Ovary (tissue), 9 donors: ENCODE data around the gene TRAPPC10. TPM values are rescaled to one million over a fixed set of nuclear protein-coding genes. Genes with fewer than 3 reads are reported as not detected.

Source experiments
- DNase-seq, 5 donors: peaks; one replicate each; pipeline ENCODE4 v3.0.0-alpha.2; 2019 to 2020
- H3K27ac ChIP-seq, 2 donors: fragments of 200-600 bp; one replicate each; pipeline versions ENCODE4 v1.5.1 to v1.8.0; 2019 to 2022
- H3K27me3 ChIP-seq: fragments of 200-600 bp; one replicate; pipeline ENCODE4 v1.8.0; 2022
- H3K36me3 ChIP-seq: fragments of 200-600 bp; sonication (generic); one replicate; pipeline ENCODE4 v1.5.1; 2019
- H3K4me1 ChIP-seq: one replicate; pipeline ENCODE4 v1.8.1; 2013; ENCODE audit warnings: mild to moderate bottlenecking, moderate library complexity; ENCODE audit not compliant: insufficient read depth
- H3K4me3 ChIP-seq: fragments of 200-600 bp; sonication (generic); one replicate; pipeline ENCODE4 v1.5.1; 2017
- H3K9me3 ChIP-seq, 2 donors: fragments of 200-600 bp in 1 of 2; sonication (generic) in 1 of 2; one replicate each; pipeline versions ENCODE4 v1.5.1 to v1.8.1; 2013 to 2019; ENCODE audit warnings: mild to moderate bottlenecking in 1 of 2, moderate library complexity in 1 of 2
- CTCF ChIP-seq, 3 donors: fragments of 450-650 bp in 2 of 3; fragments of 200-600 bp in 1 of 3; IDR thresholded peaks; one replicate each; pipeline versions ENCODE4 v1.5.1 to v1.8.0; 2016 to 2022; ENCODE audit warnings: antibody characterized with exemption in 3 of 3, mild to moderate bottlenecking in 1 of 3
- EP300 ChIP-seq: sonication (generic); formaldehyde crosslinking; IDR thresholded peaks from one replicate; pipeline ENCODE4 v1.6.1; 2017; ENCODE audit warnings: antibody characterized with exemption
- POLR2A ChIP-seq: fragments of 450-650 bp; IDR thresholded peaks from one replicate; pipeline ENCODE4 v1.6.1; 2017; ENCODE audit warnings: antibody characterized with exemption, mild to moderate bottlenecking, moderate library complexity
- whole genome bisulfite sequencing, 3 donors: extraction: QIAGEN DNeasy Blood & Tissue Kit in 1 of 3; methylation state at CpG; one replicate each; pipeline versions ENCODE4 v1.1.5 to v1.1.7; 2013 to 2017; 5-methylcytosine and 5-hydroxymethylcytosine counted together
- intact Hi-C, 4 donors: fragments of 100-400 bp; cut with DNase I; formaldehyde crosslinking; loops; one replicate each; pipeline versions ENCODE4 v1.11.0 to v1.15.1; 2022 to 2023
- polyA plus RNA-seq, 2 donors: library from polyadenylated mRNA; stranded (reverse); fragments of 200-250 nt in 1 of 2; fragments of 350-450 nt in 1 of 2; fragmentation: Illumina TruSeq in 1 of 2; extraction: RNeasy Lipid Tissue Mini Kit (QIAGEN cat#74804) in 1 of 2; gene quantifications; one replicate each; pipeline ENCODE4 v1.2.3, GENCODE V29; 2013 to 2014
- total RNA-seq, 7 donors: library from RNA; depleted of rRNA in 2 of 7; stranded (reverse); fragments of >200 nt in 2 of 7; fragmentation: NEBNext Ultra II Directional in 3 of 7; extraction: Animal tissue kit (Norgen Biotek cat#: 25700) in 3 of 7; gene quantifications; one replicate each; pipeline versions ENCODE4 v1.1.0 to v1.2.4, GENCODE V29; 2016 to 2023
- donor health status: DM: no; HTN: no; CAD: no; lungs with moderate emphysema.
- donor health status: DM: no; HTN: no; CAD: no.
- donor health status: Bipolar disorder and iron deficiency.
- donor health status: DM: yes; HTN: yes; CAD: no.
- donor health status: DM: no; HTN: no; CAD: no.
- donor health status: DM: yes; HTN: yes; CAD: no.

The TRAPPC10 gene
- total and polyA plus RNA-seq, 9 donors, result 7.9 to 30.1 (median 21.3) TPM

DNA sequence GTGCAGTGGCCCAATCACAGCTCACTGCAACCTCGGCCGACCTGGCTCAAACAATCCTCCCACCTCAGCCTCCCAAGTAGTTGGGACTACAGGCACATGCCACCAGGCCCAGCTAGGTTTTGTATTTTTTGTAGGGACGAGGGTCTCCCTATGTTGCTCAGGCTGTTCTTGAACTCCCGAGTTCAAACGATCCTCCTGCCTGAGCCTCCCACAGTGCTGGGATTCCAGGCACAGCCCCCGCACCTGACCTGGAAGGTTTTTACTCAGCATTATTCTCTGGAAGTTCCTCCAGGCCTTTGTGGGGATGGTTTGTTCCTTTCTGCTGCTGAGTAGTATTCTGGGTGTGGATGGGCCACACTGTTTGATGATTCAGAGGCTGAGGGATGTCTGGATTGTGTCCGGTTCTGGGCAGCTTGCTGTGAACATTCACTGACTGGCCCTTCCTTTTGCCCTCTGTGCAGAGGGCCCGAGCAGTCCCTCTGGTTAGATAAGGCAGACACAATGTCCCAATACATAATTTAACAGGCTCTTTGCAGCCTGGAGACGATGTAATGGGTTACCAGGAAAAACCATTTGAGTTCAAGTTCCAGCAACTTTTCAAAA is 6.0 kb upstream of the TRAPPC10 start:
- WGBS, 3 donors, result 15 to 22% (median 18%) methylated on average over 9 of the region's 9 CpGs
- Histone ChIP-seq H3K4me1 (peaks cover 3% of the 10 kb centered on the region), H3K27ac (no peak overlapping the region), H3K4me3 (no peak overlapping the region), H3K9me3 (no peaks in the 10 kb centered on the region), H3K36me3 (no peaks in the 10 kb centered on the region), H3K27me3 (no peaks in the 10 kb centered on the region)
- DNase-seq, result peak in 2 of 5 donors; percentile 41 to 50
- no peak for TF ChIP-seq CTCF (IDR thresholded peaks at IDR 0.05)
- no peak for TF ChIP-seq EP300
- intact Hi-C loops, result no loop called here

- intact Hi-C loops, result no loop called here
- 7 to 17% (median 16%) methylated on average over 8 of the region's 8 CpGs for WGBS, 3 donors
- TF ChIP-seq CTCF (IDR thresholded peaks at IDR 0.05), result no peak
- no peak for TF ChIP-seq EP300
- no peak for TF ChIP-seq POLR2A
- Histone ChIP-seq H3K36me3 (no peaks in the 10 kb centered on the region), H3K4me1 (peaks cover 3% of the 10 kb centered on the region), H3K27ac (no peak overlapping the region), H3K27me3 (no peaks in the 10 kb centered on the region), H3K4me3 (no peak overlapping the region), H3K9me3 (no peaks in the 10 kb centered on the region)
- peak in 2 of 5 donors; percentile 60 to 75 for DNase-seq
Measured at GRCh38 chr21:44006656-44007055, 5.5 kb upstream of the TRAPPC10 start.

DNA sequence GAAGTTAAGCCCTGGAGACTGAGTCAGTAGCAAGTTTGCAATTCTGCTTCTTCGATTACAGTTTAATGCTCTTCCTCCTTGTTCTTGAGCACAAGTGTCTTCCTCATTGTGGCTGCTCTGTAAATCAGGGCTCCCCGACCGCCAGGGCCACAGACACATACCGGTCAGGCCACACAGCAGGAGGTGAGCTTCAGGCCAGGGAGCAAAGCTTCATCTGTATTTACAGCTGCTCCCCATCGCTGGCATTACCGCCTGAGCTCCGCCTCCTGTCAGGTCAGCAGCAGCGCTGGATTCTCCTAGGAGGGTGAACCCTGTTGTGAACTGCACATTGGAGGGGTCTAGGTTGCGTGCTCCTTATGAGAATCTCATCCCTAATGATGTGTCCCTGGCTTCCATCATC is 1.7 kb upstream of the TRAPPC10 start:
- peak in 1 of 5 donors; percentile 40 for DNase-seq
- intact Hi-C loops, result loop anchor here in 1 of 4 donors (5.0 kb wide), 1 partner anchor 42 kb away; no protein-coding TSS in a partner anchor
- no peaks in the 10 kb centered on the region for H3K27me3 ChIP-seq
- H3K27ac ChIP-seq, result no peak overlapping the region
- no peaks in the 10 kb centered on the region for H3K36me3 ChIP-seq
- H3K4me1 ChIP-seq, result peaks cover 3% of the 10 kb centered on the region
- no peaks in the 10 kb centered on the region for H3K9me3 ChIP-seq
- WGBS, 3 donors, result 62 to 75% (median 67%) methylated on average over 9 of the region's 9 CpGs
- TF ChIP-seq CTCF (IDR thresholded peaks at IDR 0.05) (no peak), POLR2A (no peak), EP300 (no peak)
- H3K4me3 ChIP-seq, result no peak overlapping the region

DNA sequence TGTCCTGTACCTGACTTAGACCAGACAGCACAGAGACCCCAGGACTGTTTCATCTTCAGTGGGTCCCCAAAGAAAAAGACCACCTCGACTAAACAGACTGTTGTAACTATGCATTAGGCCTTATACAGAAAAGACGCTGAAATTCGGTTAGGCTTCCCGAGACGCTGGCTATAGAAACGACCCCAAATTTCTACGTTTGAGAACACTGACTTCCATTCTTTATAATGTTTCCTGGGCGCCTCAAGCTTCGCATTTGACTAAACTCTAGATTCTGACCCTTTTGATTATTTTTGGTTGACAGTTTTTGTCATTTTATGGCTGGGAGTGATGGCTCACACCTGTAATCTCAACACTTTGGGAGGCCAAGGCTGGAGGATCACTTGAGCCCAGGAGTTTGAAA is 986 bp upstream of the TRAPPC10 start:
- H3K27me3 ChIP-seq, result no peaks in the 10 kb centered on the region
- 74 to 83% (median 79%) methylated on average over 9 of the region's 9 CpGs for WGBS, 3 donors
- H3K9me3 ChIP-seq, result no peaks in the 10 kb centered on the region
- TF ChIP-seq POLR2A, result no peak
- no peak for TF ChIP-seq CTCF (IDR thresholded peaks at IDR 0.05)
- no peak for TF ChIP-seq EP300
- H3K4me1 ChIP-seq, result peaks cover 2% of the 10 kb centered on the region
- no peak for DNase-seq
- H3K36me3 ChIP-seq, result no peaks in the 10 kb centered on the region
- H3K4me3 ChIP-seq, result peak overlapping the region; percentile 98
- intact Hi-C loops, result loop anchor here in 1 of 4 donors (5.0 kb wide), 1 partner anchor 41 kb away; no protein-coding TSS in a partner anchor
- H3K27ac ChIP-seq, result peak overlapping the region; percentile 76 to 92
